ENCODE results near the gene PANX1.
"Not testable (repeated sequence)": the region's sequence is repeated elsewhere in the genome, so short reads cannot be mapped to it uniquely, and the experiment has no call there.

Gene PANX1

GRCh38 chr11:94128746-94129511 lies at the start of gene PANX1:
Gene PANX1 (plus strand): TSS chr11:94128841. CDS start chr11:94129313, 472 bp downstream.
- DNase-seq (ENCODE audit: low read depth), result peak; percentile 58

GRCh38 chr11:94084164-94084563 lies 44.5 kb upstream of the PANX1 start:
- DNase-seq (ENCODE audit: low read depth), result no peak

GRCh38 chr11:94088906-94089305 lies 39.7 kb upstream of the PANX1 start:
- DNase-seq (ENCODE audit: low read depth), result no peak

- DNase-seq (ENCODE audit: low read depth), result no peak
Observed at GRCh38 chr11:94089341-94089740, 39.3 kb upstream of the PANX1 start.

- DNase-seq (ENCODE audit: low read depth), result no peak
Observed at GRCh38 chr11:94090401-94090800, 38.2 kb upstream of the PANX1 start.

DNA sequence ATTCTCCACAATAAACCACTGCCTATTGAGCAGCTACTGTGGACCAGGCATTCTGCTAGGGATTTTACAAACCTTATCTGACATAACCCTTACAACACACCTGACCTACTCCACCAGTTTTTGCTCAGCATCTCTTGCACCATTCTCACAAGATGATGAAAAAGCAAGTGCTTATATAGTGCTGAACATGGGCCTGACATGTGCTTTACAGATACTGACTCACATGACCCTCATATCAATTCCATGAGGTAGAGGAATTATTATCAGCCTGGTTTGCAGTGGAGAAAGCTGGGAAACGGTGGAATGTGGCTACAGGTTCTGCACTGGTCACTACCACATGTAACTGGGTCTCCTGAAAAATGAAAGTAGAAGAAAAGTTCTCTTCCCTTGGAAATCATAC lies 37.5 kb upstream of the PANX1 start:
- no peak for DNase-seq (ENCODE audit: low read depth)

GRCh38 chr11:94100253-94100652 lies 28.4 kb upstream of the PANX1 start:
- no peak for DNase-seq (ENCODE audit: low read depth)

GRCh38 chr11:94103471-94103870 lies 25.2 kb upstream of the PANX1 start:
- DNase-seq (ENCODE audit: low read depth), result no peak

GRCh38 chr11:94104734-94105133 lies 23.9 kb upstream of the PANX1 start:
- no peak for DNase-seq (ENCODE audit: low read depth)

DNA sequence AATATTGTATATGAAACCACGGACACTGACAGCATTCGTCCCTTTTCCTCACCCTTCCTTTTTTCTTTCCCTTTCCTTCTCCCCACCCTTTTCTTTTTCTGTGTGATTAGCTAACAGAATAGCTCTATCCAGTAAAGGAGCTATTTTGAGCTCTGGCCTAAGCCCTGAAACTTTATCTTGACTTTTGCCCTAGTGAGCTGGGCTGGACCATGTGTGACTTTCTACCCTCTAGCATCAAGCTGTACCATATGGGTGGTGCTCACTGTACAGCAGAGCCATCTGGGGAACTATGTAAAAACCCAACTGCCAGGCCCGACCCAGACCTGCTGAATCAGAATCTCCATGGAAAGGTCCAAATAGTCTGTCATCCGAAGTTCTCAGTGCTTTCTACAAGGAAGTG lies 21.9 kb upstream of the PANX1 start:
- DNase-seq (ENCODE audit: low read depth), result no peak

DNA sequence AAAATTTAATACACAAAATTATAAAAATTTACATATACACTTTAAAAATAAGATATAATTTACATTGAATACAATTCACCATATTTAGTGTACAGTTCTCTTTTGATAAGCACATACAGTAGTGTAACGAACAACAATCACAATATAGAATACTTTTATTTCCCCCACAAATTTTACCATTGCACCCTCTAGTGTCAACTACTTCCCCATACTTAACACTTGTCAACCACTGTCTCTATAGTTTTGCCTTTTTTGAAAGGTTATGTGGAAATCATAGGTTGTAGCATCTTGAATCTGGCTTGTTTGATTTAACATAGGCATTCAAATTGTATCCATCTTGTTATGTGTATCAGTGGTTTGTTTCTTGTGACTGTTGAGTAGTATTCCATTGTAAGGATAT lies 21.3 kb upstream of the PANX1 start:
- DNase-seq (ENCODE audit: low read depth), result no peak

- DNase-seq (ENCODE audit: low read depth), result no peak
Observed at GRCh38 chr11:94111241-94111640, 17.4 kb upstream of the PANX1 start.

DNA sequence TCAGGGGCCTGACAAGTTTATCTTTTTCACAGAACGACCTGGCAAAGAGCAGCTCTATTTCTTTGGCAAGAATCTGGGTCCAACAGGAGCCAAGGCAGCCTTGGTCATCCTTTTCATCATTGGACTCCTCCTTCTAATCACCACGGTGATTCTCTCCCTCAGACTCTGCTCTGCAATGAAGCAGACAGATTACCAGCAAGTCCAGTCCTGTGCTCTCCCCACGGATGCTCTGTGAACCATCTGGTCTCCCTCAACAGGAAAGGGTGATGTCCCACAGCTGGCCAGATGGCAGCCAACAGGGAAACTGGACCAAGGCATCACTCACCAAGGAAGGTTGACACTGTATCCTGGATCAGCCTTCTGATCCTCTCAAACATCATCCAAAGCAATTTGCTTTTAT lies 17.0 kb upstream of the PANX1 start:
- no peak for DNase-seq (ENCODE audit: low read depth)

GRCh38 chr11:94112206-94112953 lies 16.3 kb upstream of the PANX1 start:
- DNase-seq (ENCODE audit: low read depth), result no peak

- no peak for DNase-seq (ENCODE audit: low read depth)
Observed at GRCh38 chr11:94117197-94117574, 11.5 kb upstream of the PANX1 start.

GRCh38 chr11:94117871-94118270 lies 10.8 kb upstream of the PANX1 start:
- no peak for DNase-seq (ENCODE audit: low read depth)

DNA sequence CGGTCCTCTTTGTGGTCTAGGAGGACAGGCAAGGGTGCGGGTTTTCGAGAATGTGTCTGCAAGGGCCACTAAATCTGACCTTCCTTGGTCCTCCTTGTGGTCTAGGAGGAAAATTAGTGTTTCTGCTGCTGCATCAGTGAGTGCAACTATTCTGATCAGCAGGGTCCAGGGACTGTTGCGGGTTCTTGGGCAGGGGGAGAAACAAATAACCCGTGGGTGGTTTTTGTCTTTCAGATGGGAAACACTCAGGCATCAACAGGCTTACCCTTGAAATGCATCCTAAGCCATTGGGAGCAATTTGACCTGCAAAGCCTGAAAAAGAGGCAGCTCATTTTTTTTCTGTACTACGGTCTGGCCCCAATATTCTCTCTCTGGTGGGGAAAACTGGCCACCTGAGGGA lies 9.0 kb upstream of the PANX1 start:
- not testable (repeated sequence) for DNase-seq (ENCODE audit: low read depth)

GRCh38 chr11:94120516-94120915 lies 8.1 kb upstream of the PANX1 start:
- DNase-seq (ENCODE audit: low read depth), result not testable (repeated sequence)

DNA sequence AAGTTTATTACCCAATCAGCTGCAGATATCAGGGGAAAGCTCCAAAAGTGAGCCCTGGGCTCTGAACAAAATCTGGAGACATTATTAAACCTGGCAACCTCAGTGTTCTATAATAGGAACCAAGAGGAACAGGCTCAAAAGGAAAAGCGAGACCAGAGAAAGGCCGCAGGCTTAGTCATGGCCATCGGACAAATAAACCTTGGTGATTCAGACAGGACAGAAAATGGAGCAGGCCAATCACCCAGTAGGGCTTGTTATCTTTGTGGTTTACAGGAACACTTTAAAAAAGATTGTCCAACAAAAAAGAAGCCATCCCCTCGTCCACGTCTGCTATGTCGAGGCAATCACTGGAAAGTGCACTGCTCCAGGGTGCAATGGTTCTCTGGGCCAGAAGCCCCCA lies 7.7 kb upstream of the PANX1 start:
- DNase-seq (ENCODE audit: low read depth), result no peak

DNA sequence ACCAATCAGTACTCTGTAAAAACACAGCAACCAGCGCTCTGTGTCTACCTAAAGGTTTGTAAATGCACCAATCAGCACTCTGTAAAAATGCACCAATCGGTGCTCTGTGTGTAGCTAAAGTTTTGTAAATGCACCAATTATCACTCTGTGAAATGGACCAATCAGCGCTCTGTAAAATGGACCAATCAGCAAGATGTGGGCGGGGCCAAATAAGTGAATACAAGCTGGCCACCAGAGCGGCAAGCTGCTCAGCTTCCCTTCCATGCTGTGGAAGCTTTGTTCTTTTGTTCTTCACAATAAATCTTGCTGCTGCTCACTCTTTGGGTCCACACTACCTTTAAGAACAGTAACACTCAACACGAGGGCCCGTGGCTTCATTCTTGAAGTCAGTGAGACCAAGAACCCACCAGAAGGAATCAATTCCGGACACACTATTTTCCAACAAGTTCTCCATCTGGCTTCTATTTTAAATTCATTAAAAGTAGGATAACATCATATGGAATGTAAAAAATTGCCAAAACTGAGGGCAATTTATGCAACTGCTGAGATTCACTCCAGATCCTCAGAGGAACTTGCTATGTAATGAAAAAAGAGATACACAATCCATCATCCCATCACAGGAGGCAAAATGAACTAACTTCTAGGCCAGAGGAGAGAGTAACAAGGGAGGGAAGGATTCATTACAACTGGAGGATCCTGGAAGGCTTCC lies 3.1 kb upstream of the PANX1 start:
- DNase-seq (ENCODE audit: low read depth), result no peak

DNA sequence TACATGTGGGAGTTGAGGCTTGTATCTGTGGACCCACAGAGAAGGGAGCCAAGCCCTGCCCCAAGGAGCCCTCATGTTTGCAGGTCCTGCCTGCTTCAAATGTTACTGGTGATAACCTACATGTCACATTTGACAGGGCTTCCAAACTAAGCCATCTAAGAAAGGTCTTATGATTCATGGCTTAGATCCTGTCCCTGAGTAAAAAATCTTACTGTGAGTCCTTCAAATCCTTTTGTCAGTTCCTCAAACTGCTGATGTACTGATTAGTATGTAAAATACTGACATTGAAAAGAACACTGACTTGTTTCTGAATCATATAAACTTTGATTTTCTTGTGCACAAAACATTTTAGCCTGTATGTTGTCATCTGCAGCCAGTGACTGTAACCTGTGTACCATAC lies 1.0 kb upstream of the PANX1 start:
- DNase-seq (ENCODE audit: low read depth), result no peak

DNA sequence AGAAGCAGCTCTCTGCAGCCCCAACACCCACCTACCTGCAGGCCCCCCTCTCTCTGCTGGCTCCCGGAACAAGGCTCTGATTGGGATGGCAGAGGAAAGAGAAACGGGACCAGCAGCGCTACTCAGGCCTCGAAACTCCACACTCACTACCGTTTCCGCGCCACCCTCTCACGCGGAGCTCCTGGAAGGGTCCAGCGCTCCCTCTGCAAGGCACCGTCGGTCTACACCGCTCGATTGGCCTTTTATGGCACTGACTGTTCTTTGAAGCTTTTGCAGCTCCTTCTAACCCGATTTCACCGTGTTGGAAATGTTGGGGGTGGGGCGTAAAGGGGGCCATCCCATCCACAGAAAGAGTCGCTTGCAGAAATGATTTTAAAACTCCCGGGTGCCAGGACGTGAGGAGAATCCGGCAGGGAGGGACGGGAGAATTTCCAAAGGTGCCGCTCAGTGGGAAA lies 323 bp upstream of the PANX1 start:
- no peak for DNase-seq (ENCODE audit: low read depth)
